22Rv1 (cell line): ENCODE measurements around the gene CADM1.

Experiments
- H3K27ac ChIP-seq: fragments of 450-650 bp; 2 replicates; pipeline ENCODE4 v1.5.1; 2017
- CTCF ChIP-seq: fragments of 450-650 bp; IDR thresholded peaks from 2 replicates; pipeline ENCODE4 v1.5.1; 2017; ENCODE audit warnings: mild to moderate bottlenecking
- ZFX ChIP-seq: fragments of 450-650 bp; IDR thresholded peaks from 2 replicates; pipeline ENCODE4 v1.6.1; 2017; ENCODE audit warnings: antibody characterized with exemption, borderline replicate concordance

CADM1 gene

GRCh38 chr11:115208808-115209259, 295.4 kb downstream of the CADM1 start:
- TF ChIP-seq ZFX (no peak), CTCF (no peak)
- H3K27ac ChIP-seq = no peak overlapping the region

- no peak overlapping the region for H3K27ac ChIP-seq
Observed at GRCh38 chr11:115207916-115208315, 296.3 kb downstream of the CADM1 start.

DNA sequence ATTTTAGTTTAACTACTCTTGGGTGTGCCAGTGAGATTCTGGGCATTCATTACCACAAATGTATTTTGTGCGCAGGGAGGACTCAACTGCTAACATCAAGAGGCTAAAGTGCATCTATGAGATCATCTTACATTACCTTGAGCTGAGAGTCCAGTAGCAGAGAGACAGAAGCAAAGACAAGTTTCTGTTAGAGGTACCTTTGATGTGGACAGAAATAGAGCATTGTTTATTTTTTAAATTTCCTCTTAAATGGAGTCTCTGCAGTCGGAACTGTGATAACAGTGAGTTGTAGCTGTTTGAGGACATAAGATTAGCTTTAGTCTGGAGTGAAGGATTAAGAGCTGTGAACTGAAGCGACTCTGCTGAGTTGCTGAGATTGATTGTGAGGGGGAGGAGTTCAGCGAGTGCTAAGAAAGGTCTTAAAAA, 297.0 kb downstream of the CADM1 start:
- no peak overlapping the region for H3K27ac ChIP-seq
- TF ChIP-seq CTCF (no peak), ZFX (no peak)

More at GRCh38 chr11:115207916-115208315, 296.3 kb downstream of the CADM1 start:
- TF ChIP-seq CTCF (no peak), ZFX (no peak)

DNA sequence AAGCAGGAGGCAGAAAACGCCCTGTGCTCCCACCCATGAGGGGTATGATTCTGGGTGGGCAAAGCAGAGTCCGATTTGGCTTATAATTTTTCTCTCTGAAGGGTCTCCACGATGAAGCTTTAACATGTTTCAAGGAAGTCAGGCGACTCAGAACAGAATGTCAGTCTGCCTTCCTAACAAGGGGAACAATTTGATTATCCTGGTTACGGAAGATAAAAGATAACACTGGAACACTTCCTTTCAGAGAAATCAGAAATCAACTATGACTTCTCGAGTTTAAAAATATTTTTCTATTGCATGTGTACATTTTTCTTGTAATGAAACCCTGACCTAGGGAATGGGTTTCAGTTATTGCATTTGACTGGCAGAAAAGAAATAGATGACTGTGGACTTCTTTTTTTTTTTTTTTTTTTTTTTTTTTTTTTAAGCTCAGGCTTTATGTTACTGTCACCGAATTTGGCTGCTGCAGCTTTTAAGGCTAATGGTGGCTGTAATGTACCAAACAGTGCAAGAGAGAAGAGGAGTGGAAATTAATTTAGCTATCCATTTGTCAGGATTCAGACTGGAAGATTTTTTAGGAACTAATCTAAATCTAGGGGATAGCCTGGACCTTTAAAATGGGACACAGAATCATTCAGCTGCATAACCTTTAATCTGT, 297.7 kb downstream of the CADM1 start:
- no peak overlapping the region for H3K27ac ChIP-seq
- TF ChIP-seq ZFX (no peak), CTCF (no peak)

DNA sequence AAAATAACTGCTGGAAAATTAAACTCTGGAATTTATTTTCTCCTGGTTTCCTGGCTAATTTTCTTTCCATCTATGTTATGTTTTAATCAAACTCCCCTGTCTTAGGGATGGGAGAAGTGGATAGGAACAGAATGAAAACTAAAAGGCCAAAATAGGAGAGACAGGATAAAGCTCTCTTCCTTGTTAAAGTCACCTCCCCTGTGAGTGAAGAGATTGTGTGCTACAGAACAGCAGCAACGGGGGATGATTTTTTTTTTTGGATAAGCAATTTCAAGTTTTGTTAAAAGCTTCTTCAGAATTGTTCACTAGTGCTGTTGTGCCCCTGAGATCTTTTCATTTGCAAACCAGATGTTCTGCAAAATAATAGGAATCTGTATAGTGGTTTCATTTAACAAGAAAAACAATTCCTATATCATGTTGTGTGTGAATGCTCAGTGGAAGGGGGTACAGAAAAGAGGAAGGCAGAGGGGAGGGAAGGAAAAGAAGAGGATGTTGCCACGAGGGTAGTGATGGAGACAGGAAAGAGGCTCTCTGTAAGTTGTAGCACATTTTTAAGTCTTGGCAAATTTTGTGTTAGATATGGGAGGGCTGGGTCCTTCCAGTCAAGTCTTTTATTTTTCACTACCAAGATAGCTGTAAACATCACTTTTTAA, 301.2 kb downstream of the CADM1 start:
- TF ChIP-seq CTCF = no peak
- no peak for TF ChIP-seq ZFX
- no peak overlapping the region for H3K27ac ChIP-seq

- H3K27ac ChIP-seq = no peak overlapping the region
- TF ChIP-seq CTCF (no peak), ZFX (no peak)
Observed at GRCh38 chr11:115202074-115202473, 302.1 kb downstream of the CADM1 start.

GRCh38 chr11:115201111-115201792, 303.0 kb downstream of the CADM1 start:
- TF ChIP-seq CTCF (no peak), ZFX (no peak)
- H3K27ac ChIP-seq = no peak overlapping the region
